Ovary (tissue), 9 donors: ENCODE data around the gene RNH1. TPM values are rescaled to one million over a fixed set of nuclear protein-coding genes. Genes with fewer than 3 reads are reported as not detected.

Source experiments
- DNase-seq, 5 donors: peaks; one replicate each; pipeline ENCODE4 v3.0.0-alpha.2; 2019 to 2020
- H3K27ac ChIP-seq, 2 donors: fragments of 200-600 bp; one replicate each; pipeline versions ENCODE4 v1.5.1 to v1.8.0; 2019 to 2022
- H3K27me3 ChIP-seq: fragments of 200-600 bp; one replicate; pipeline ENCODE4 v1.8.0; 2022
- H3K36me3 ChIP-seq: fragments of 200-600 bp; sonication (generic); one replicate; pipeline ENCODE4 v1.5.1; 2019
- H3K4me1 ChIP-seq: one replicate; pipeline ENCODE4 v1.8.1; 2013; ENCODE audit warnings: mild to moderate bottlenecking, moderate library complexity; ENCODE audit not compliant: insufficient read depth
- H3K4me3 ChIP-seq: fragments of 200-600 bp; sonication (generic); one replicate; pipeline ENCODE4 v1.5.1; 2017
- H3K9me3 ChIP-seq, 2 donors: fragments of 200-600 bp in 1 of 2; sonication (generic) in 1 of 2; one replicate each; pipeline versions ENCODE4 v1.5.1 to v1.8.1; 2013 to 2019; ENCODE audit warnings: mild to moderate bottlenecking in 1 of 2, moderate library complexity in 1 of 2
- CTCF ChIP-seq, 3 donors: fragments of 450-650 bp in 2 of 3; fragments of 200-600 bp in 1 of 3; IDR thresholded peaks; one replicate each; pipeline versions ENCODE4 v1.5.1 to v1.8.0; 2016 to 2022; ENCODE audit warnings: antibody characterized with exemption in 3 of 3, mild to moderate bottlenecking in 1 of 3
- EP300 ChIP-seq: sonication (generic); formaldehyde crosslinking; IDR thresholded peaks from one replicate; pipeline ENCODE4 v1.6.1; 2017; ENCODE audit warnings: antibody characterized with exemption
- POLR2A ChIP-seq: fragments of 450-650 bp; IDR thresholded peaks from one replicate; pipeline ENCODE4 v1.6.1; 2017; ENCODE audit warnings: antibody characterized with exemption, mild to moderate bottlenecking, moderate library complexity
- WGBS, 3 donors: extraction: QIAGEN DNeasy Blood & Tissue Kit in 1 of 3; methylation state at CpG; one replicate each; pipeline versions ENCODE4 v1.1.5 to v1.1.7; 2013 to 2017; 5-methylcytosine and 5-hydroxymethylcytosine counted together
- intact Hi-C, 4 donors: fragments of 100-400 bp; cut with DNase I; formaldehyde crosslinking; loops; one replicate each; pipeline versions ENCODE4 v1.11.0 to v1.15.1; 2022 to 2023
- polyA plus RNA-seq, 2 donors: library from polyadenylated mRNA; stranded (reverse); fragments of 200-250 nt in 1 of 2; fragments of 350-450 nt in 1 of 2; fragmentation: Illumina TruSeq in 1 of 2; extraction: RNeasy Lipid Tissue Mini Kit (QIAGEN cat#74804) in 1 of 2; gene quantifications; one replicate each; pipeline ENCODE4 v1.2.3, GENCODE V29; 2013 to 2014
- total RNA-seq, 7 donors: library from RNA; depleted of rRNA in 2 of 7; stranded (reverse); fragments of >200 nt in 2 of 7; fragmentation: NEBNext Ultra II Directional in 3 of 7; extraction: Animal tissue kit (Norgen Biotek cat#: 25700) in 3 of 7; gene quantifications; one replicate each; pipeline versions ENCODE4 v1.1.0 to v1.2.4, GENCODE V29; 2016 to 2023
- donor health status: DM: no; HTN: no; CAD: no; lungs with moderate emphysema.
- donor health status: DM: no; HTN: no; CAD: no.
- donor health status: Bipolar disorder and iron deficiency.
- donor health status: DM: yes; HTN: yes; CAD: no.
- donor health status: DM: no; HTN: no; CAD: no.
- donor health status: DM: yes; HTN: yes; CAD: no.

Gene RNH1
- total and polyA plus RNA-seq, 9 donors = 17.4 to 233 (median 156) TPM

GRCh38 chr11:536841-537621 is 30.0 kb upstream of the RNH1 start, which contains the start of gene LRRC56:
TSS of gene LRRC56 (plus strand) at chr11:537527. CDS start at chr11:540685, 3,158 bp downstream.
- 1 to 6% (median 2%) methylated on average over 46 to 93 of the region's 93 CpGs for WGBS, 3 donors
- H3K9me3 ChIP-seq = no peaks in the 10 kb centered on the region
- TF ChIP-seq POLR2A (no peak), EP300 (no peak), CTCF (IDR thresholded peaks at IDR 0.05) (no peak)
- H3K4me1 ChIP-seq = peaks cover 11% of the 10 kb centered on the region
- DNase-seq = peak; percentile 82 to 91 (median 84)
- no peaks in the 10 kb centered on the region for H3K36me3 ChIP-seq
- H3K27ac ChIP-seq = peak within 1 kb of the TSS in 1 of 2 donors; percentile 13
- H3K4me3 ChIP-seq = peak within 1 kb of the TSS; percentile 22
- intact Hi-C loops = loop anchor here in 1 of 4 donors (10.0 kb wide), 1 partner anchor 1858 kb away; no protein-coding TSS in a partner anchor
- H3K27me3 ChIP-seq = no peaks in the 10 kb centered on the region

GRCh38 chr11:535519-536454 is 28.7 kb upstream of the RNH1 start, which contains the start of gene HRAS:
TSS of gene HRAS (minus strand) at chr11:535576.
- WGBS, 3 donors = 3 to 13% (median 4%) methylated on average over 21 to 97 of the region's 97 CpGs
- Histone ChIP-seq H3K27me3 (no peaks in the 10 kb centered on the region), H3K27ac (peak within 1 kb of the TSS; percentile 28 to 72), H3K9me3 (no peaks in the 10 kb centered on the region), H3K4me1 (peaks cover 11% of the 10 kb centered on the region), H3K36me3 (no peaks in the 10 kb centered on the region), H3K4me3 (peak within 1 kb of the TSS; percentile 72)
- peak; percentile 94 to 97 (median 96) for DNase-seq
- intact Hi-C loops = loop anchor here in 1 of 4 donors (10.0 kb wide), 1 partner anchor 1859 kb away; no protein-coding TSS in a partner anchor
- TF ChIP-seq EP300 (no peak), CTCF (IDR thresholded peaks at IDR 0.05) (no peak), POLR2A (no peak)

GRCh38 chr11:535210-535518 is 28.1 kb upstream of the RNH1 start:
- intact Hi-C loops = loop anchor here in 1 of 4 donors (10.0 kb wide), 1 partner anchor 1860 kb away; no protein-coding TSS in a partner anchor
- TF ChIP-seq CTCF (IDR thresholded peaks at IDR 0.05) (no peak), EP300 (no peak), POLR2A (no peak)
- 0 to 1% methylated on average over 5 to 56 of the region's 56 CpGs; no CpG with 5 or more reads in 1 of the 3 donors for WGBS, 3 donors

More at GRCh38 chr11:535210-535518, 28.1 kb upstream of the RNH1 start:
- H3K36me3 ChIP-seq = no peaks in the 10 kb centered on the region
- H3K4me1 ChIP-seq = peaks cover 11% of the 10 kb centered on the region
- DNase-seq = no peak
- H3K4me3 ChIP-seq = peak overlapping the region; percentile 72
- H3K27me3 ChIP-seq = no peaks in the 10 kb centered on the region
- no peak overlapping the region for H3K27ac ChIP-seq
- H3K9me3 ChIP-seq = no peaks in the 10 kb centered on the region
